GM21526 (cell line): Measurements from ENCODE around the gene C14orf119.

Experiments
- ATAC-seq: cut with Tn5 transposase; IDR thresholded peaks from one replicate; pipeline ENCODE4 v1.9.1; 2021; ENCODE audit warnings: moderate library complexity; ENCODE audit not compliant: unreplicated experiment, low FRiP score

The C14orf119 gene

GRCh38 chr14:23124337-23124954 lies 29.1 kb downstream of the C14orf119 start:
- no peak for ATAC-seq

- no peak for ATAC-seq
These were observed 29.7 kb downstream of the C14orf119 start for GRCh38 chr14:23125011-23125410.

GRCh38 chr14:23125933-23126524 lies 30.7 kb downstream of the C14orf119 start:
- ATAC-seq, result no peak

GRCh38 chr14:23126548-23127278 lies 31.4 kb downstream of the C14orf119 start:
- no peak for ATAC-seq

GRCh38 chr14:23127861-23128260 lies 32.6 kb downstream of the C14orf119 start:
- no peak for ATAC-seq

- ATAC-seq, result no peak
These were observed 33.9 kb downstream of the C14orf119 start for GRCh38 chr14:23128969-23129758.

GRCh38 chr14:23129759-23130316 lies 34.5 kb downstream of the C14orf119 start:
- ATAC-seq, result no peak

- ATAC-seq, result no peak
These were observed 35.6 kb downstream of the C14orf119 start for GRCh38 chr14:23130871-23131270.

- no peak for ATAC-seq
These were observed 36.2 kb downstream of the C14orf119 start for GRCh38 chr14:23131482-23131881.

GRCh38 chr14:23132970-23133369 lies 37.7 kb downstream of the C14orf119 start:
- no peak for ATAC-seq

GRCh38 chr14:23136566-23137133 lies 41.3 kb downstream of the C14orf119 start:
- ATAC-seq, result no peak

GRCh38 chr14:23137192-23137812 lies 42.0 kb downstream of the C14orf119 start:
- no peak for ATAC-seq

- ATAC-seq, result no peak
These were observed 42.7 kb downstream of the C14orf119 start for GRCh38 chr14:23137813-23138535.

GRCh38 chr14:23139874-23140273 lies 44.6 kb downstream of the C14orf119 start:
- no peak for ATAC-seq

GRCh38 chr14:23140371-23140770 lies 45.1 kb downstream of the C14orf119 start:
- no peak for ATAC-seq

- no peak for ATAC-seq
These were observed 46.6 kb downstream of the C14orf119 start for GRCh38 chr14:23141706-23142444.

GRCh38 chr14:23142826-23143225 lies 47.5 kb downstream of the C14orf119 start:
- no peak for ATAC-seq

GRCh38 chr14:23143911-23144310 lies 48.6 kb downstream of the C14orf119 start:
- no peak for ATAC-seq
